ENCODE measurements around the gene FGF5.
"Not testable (repeated sequence)": the region's sequence is repeated elsewhere in the genome, so short reads cannot be mapped to it uniquely, and the experiment has no call there.

DNA sequence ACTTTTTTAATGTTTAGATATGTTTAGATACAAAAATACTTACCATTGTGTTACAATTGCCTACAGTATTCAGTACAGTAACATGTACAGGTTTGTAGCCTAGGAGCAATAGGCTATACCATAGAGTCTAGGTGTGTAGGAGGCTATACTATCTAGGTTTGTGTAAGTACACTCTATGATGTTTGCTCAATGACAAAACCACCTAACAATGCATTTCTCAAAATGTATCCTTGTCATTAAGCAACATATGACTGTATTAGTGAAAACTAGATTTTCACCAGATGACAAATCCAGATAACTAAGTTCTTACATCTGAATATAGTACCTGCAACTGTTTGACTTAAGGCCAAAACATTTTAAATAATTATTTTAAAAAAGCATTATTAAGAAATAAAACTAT lies 49.4 kb downstream of the FGF5 start:
- not testable (repeated sequence) for TF ChIP-seq EZH2 (IDR thresholded peaks at IDR 0.05); POLR2A (IDR thresholded peaks at IDR 0.05; ENCODE audit: borderline replicate concordance, extremely low read depth, insufficient read depth, insufficient read length); POLR2AphosphoS5 (IDR thresholded peaks at IDR 0.05; ENCODE audit: low read depth, low read length)
- TF ChIP-seq, protein P1, sequence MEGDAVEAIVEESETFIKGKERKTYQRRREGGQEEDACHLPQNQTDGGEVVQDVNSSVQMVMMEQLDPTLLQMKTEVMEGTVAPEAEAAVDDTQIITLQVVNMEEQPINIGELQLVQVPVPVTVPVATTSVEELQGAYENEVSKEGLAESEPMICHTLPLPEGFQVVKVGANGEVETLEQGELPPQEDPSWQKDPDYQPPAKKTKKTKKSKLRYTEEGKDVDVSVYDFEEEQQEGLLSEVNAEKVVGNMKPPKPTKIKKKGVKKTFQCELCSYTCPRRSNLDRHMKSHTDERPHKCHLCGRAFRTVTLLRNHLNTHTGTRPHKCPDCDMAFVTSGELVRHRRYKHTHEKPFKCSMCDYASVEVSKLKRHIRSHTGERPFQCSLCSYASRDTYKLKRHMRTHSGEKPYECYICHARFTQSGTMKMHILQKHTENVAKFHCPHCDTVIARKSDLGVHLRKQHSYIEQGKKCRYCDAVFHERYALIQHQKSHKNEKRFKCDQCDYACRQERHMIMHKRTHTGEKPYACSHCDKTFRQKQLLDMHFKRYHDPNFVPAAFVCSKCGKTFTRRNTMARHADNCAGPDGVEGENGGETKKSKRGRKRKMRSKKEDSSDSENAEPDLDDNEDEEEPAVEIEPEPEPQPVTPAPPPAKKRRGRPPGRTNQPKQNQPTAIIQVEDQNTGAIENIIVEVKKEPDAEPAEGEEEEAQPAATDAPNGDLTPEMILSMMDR (IDR thresholded peaks at IDR 0.05 in 2 of 3, conservative IDR thresholded peaks at IDR 0.05 in 1 of 3; ENCODE audit: borderline replicate concordance in 1 of 3, insufficient read depth in 1 of 3, low read depth in 2 of 3, low read length in 2 of 3) = not testable (repeated sequence)
